Bronchial epithelial cell (primary cell): Measurements from ENCODE around the gene C8A. TPM values are rescaled to one million over a fixed set of nuclear protein-coding genes. Genes with fewer than 3 reads are reported as not detected.

ENCODE experiments used
- DNase-seq: peaks from one replicate; pipeline ENCODE4 v3.0.0-alpha.2; 2010; ENCODE audit warnings: low read depth
- FAIRE-seq: peaks from 2 replicates; lab custom pipeline; 2011; peaks lifted over from hg19 to GRCh38; lab: Jason Lieb, UNC
- H3K27me3 ChIP-seq: 2 replicates; pipeline ENCODE4 v1.5.1; 2011; ENCODE audit warnings: low read length; ENCODE audit not compliant: control insufficient read depth, insufficient read depth
- H3K36me3 ChIP-seq: 2 replicates; pipeline ENCODE4 v1.5.1; 2011; ENCODE audit warnings: low read length; ENCODE audit not compliant: control insufficient read depth, insufficient read depth
- H3K4me3 ChIP-seq: 2 replicates; pipeline ENCODE4 v1.5.1; 2011; ENCODE audit warnings: mild to moderate bottlenecking, low read depth, low read length, control low read depth
- total RNA-seq: library from RNA; depleted of rRNA; stranded (reverse); fragments of >200 nt; gene quantifications from 2 replicates; pipeline ENCODE4 v1.2.1, GENCODE V29; 2014
- TF ChIP-seq, protein P1 (sequence below): IDR thresholded peaks from 2 replicates; pipeline ENCODE4 v1.5.1; 2011; ENCODE audit warnings: mild to moderate bottlenecking, moderate library complexity, low read length, control low read depth, inconsistent platforms; ENCODE audit not compliant: insufficient read depth, severe bottlenecking

C8A gene
- total RNA-seq, 1 donor from 2014 or later, result not detected

DNA sequence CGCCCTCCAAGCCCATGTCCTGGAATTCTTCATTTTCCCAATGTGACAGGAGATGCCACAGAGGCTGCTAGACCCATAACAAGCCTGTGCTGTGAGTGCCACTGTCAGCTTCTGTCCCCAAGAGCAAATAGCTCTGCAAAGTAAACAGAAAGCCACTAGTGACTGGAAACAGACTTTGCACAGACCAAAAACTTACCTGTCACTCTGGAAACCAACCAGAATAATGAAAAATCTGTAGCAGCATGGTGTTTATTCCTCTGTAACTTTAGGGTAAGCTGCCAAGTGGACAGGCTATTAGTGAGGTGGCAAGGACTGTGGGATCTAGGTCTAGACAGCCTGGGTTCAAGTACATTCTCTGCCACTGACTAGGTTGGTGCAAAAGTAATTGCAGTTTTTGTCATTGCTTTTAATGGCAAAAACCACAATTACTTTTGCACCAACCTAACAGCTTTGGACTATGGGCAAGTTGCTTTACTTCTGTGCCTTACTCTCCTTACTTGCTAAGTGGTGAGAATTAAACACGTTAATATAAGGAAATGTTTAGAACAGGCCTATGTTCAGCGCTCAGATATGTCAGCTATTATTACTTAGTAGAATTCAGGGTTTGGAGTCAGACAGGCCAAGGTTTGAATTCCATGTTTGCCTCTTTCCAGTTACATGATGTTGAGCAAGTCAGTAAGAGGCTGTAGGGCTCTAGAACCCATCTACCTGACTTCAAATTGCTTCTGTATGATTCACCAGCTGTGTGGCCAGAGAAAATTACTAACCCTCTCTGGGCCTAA lies 111.5 kb downstream of the C8A start, which contains the start of gene C8B:
Gene C8B, minus strand, starts transcription at position 100 of the 782 bp plus-strand sequence. Its CDS starts 67 bp downstream, at position 33.
- TF ChIP-seq, protein P1, sequence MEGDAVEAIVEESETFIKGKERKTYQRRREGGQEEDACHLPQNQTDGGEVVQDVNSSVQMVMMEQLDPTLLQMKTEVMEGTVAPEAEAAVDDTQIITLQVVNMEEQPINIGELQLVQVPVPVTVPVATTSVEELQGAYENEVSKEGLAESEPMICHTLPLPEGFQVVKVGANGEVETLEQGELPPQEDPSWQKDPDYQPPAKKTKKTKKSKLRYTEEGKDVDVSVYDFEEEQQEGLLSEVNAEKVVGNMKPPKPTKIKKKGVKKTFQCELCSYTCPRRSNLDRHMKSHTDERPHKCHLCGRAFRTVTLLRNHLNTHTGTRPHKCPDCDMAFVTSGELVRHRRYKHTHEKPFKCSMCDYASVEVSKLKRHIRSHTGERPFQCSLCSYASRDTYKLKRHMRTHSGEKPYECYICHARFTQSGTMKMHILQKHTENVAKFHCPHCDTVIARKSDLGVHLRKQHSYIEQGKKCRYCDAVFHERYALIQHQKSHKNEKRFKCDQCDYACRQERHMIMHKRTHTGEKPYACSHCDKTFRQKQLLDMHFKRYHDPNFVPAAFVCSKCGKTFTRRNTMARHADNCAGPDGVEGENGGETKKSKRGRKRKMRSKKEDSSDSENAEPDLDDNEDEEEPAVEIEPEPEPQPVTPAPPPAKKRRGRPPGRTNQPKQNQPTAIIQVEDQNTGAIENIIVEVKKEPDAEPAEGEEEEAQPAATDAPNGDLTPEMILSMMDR, result no peak
- FAIRE-seq (no peak), DNase-seq (no peak)
- Histone ChIP-seq H3K27me3 (no peaks in the 10 kb centered on the region), H3K36me3 (no peaks in the 10 kb centered on the region), H3K4me3 (no peak within 1 kb of the TSS)

DNA sequence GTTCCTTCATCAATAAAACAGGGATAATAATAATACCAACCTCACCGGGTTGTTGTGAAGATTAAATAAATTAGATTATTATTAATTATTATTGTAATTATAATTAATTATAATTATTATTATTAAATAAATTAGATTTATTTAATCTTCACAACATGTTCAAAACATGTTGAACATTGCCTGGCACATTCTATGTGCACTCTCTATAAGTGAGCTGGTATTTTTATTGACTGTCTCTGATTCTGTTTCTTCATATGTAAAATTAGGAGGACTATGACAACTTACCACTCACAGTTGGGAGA lies 112.1 kb downstream of the C8A start:
- FAIRE-seq (no peak), DNase-seq (no peak)
- H3K4me3 ChIP-seq, result no peak overlapping the region

DNA sequence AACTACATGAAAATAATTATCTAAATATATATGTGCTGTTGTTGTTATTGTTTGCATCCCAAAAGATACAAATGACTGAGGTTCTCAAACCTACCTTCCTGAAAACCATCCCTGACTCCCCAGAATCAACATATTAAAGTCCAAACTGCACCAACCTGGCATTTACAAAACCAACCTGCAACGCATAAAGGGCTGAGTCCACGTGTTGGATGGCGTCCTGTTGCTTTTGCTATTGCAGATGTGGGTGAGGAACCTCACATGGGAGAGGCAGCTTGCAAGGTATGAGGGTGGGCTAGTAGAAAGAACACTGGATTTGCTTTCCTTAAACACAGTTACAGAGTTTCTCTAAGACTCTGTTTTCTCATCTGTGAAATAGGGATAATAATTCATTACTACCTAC lies 112.8 kb downstream of the C8A start:
- FAIRE-seq (no peak), DNase-seq (no peak)
- TF ChIP-seq, protein P1, result no peak
- Histone ChIP-seq H3K36me3 (no peaks in the 10 kb centered on the region), H3K4me3 (no peak overlapping the region), H3K27me3 (no peaks in the 10 kb centered on the region)

More for the DNA sequence above, 112.1 kb downstream of the C8A start:
- H3K36me3 ChIP-seq, result no peaks in the 10 kb centered on the region
- no peaks in the 10 kb centered on the region for H3K27me3 ChIP-seq
- TF ChIP-seq, protein P1, result no peak

Other genes starting within 250 kb of the C8A start
- gene PRKAA2, start 209.5 kb upstream of the C8A start, total RNA-seq, result 2.1 and 4.0 TPM in 2 replicates
- gene FYB2, start 35.4 kb upstream of the C8A start, total RNA-seq, result 0.13 TPM in 1 of 2 replicates, not detected in the other
- not detected in 2 replicates for gene C8B, start 111.2 kb downstream of the C8A start, total RNA-seq